Fibroblast of lung (primary cell): ENCODE measurements around the gene POLR2A. TPM values are rescaled to one million over a fixed set of nuclear protein-coding genes. Genes with fewer than 3 reads are reported as not detected.

Experiments
- DNase-seq, 2 donors: peaks; one replicate each; pipeline versions ENCODE4 v3.0.0 to v3.0.0-alpha.2; 2010; ENCODE audit warnings: low read depth in 2 of 2
- H2AFZ ChIP-seq: 2 replicates; pipeline ENCODE4 v1.5.1; 2012; ENCODE audit warnings: low read length, control low read depth, inconsistent platforms
- H3K27ac ChIP-seq: 2 replicates; pipeline ENCODE4 v1.5.1; 2011; ENCODE audit warnings: low read length, control low read depth; ENCODE audit not compliant: insufficient read depth
- H3K27me3 ChIP-seq: 2 replicates; pipeline ENCODE4 v1.5.1; 2011; ENCODE audit warnings: mild to moderate bottlenecking, low read length; ENCODE audit not compliant: control insufficient read depth, insufficient read depth
- H3K36me3 ChIP-seq: 2 replicates; pipeline ENCODE4 v1.5.1; 2011; ENCODE audit warnings: low read length; ENCODE audit not compliant: control insufficient read depth, insufficient read depth
- H3K4me1 ChIP-seq: 2 replicates; pipeline ENCODE4 v1.5.1; 2011; ENCODE audit warnings: low read length; ENCODE audit not compliant: control insufficient read depth, insufficient read depth; ENCODE audit errors: extremely low read depth
- H3K4me2 ChIP-seq: 2 replicates; pipeline ENCODE4 v1.5.1; 2011; ENCODE audit warnings: low read length, control low read depth; ENCODE audit not compliant: insufficient read depth; ENCODE audit errors: extremely low read depth
- H3K4me3 ChIP-seq, 4 experiments: fragments of 200-600 bp in 1 of 4; sonication (generic) in 1 of 4; replicated peaks in 1 of 4; 2 replicates each; pipeline ENCODE4 v1.5.1; 2011 to 2016; ENCODE audit warnings: low read length in 4 of 4, low read depth in 3 of 4, mild to moderate bottlenecking in 3 of 4, control low read depth in 2 of 4, inconsistent platforms in 1 of 4, mixed read lengths in 1 of 4; ENCODE audit not compliant: insufficient read depth in 1 of 4; ENCODE audit errors: control extremely low read depth in 1 of 4
- H3K79me2 ChIP-seq: 2 replicates; pipeline ENCODE4 v1.5.1; 2012; ENCODE audit warnings: mild to moderate bottlenecking, low read length, inconsistent platforms; ENCODE audit not compliant: control insufficient read depth, insufficient read depth
- H3K9ac ChIP-seq: 2 replicates; pipeline ENCODE4 v1.5.1; 2011; ENCODE audit warnings: mild to moderate bottlenecking, low read length, control low read depth; ENCODE audit not compliant: insufficient read depth
- H3K9me3 ChIP-seq: 2 replicates; pipeline ENCODE4 v1.5.1; 2012; ENCODE audit warnings: low read depth, low read length; ENCODE audit not compliant: control insufficient read depth, insufficient read depth
- H4K20me1 ChIP-seq: 2 replicates; pipeline ENCODE4 v1.5.1; 2011; ENCODE audit warnings: low read length; ENCODE audit not compliant: control insufficient read depth, insufficient read depth; ENCODE audit errors: extremely low read depth
- CTCF ChIP-seq, 2 donors: IDR thresholded peaks in 1 of 2; conservative IDR thresholded peaks in 1 of 2; 1 replicate in 1 of 2; 2 replicates in 1 of 2; pipeline ENCODE4 v1.5.1; 2011 to 2012; ENCODE audit warnings: low read length in 2 of 2, control low read depth in 1 of 2, inconsistent platforms in 1 of 2, low read depth in 1 of 2, mild to moderate bottlenecking in 1 of 2
- EZH2 ChIP-seq: IDR thresholded peaks from 2 replicates; pipeline ENCODE4 v1.5.1; 2012; ENCODE audit warnings: low read length, control low read depth, mild to moderate bottlenecking; ENCODE audit errors: missing control alignments
- polyA plus RNA-seq, 2 donors: library from polyadenylated mRNA; depleted of rRNA in 1 of 2; stranded (reverse) in 1 of 2; unstranded in 1 of 2; fragments of >200 nt; gene quantifications; 2 replicates each; pipeline ENCODE4 v1.2.1, GENCODE V29; 2011 to 2012; ENCODE audit warnings: missing spikeins in 1 of 2
- total RNA-seq: library from RNA; depleted of rRNA; stranded (reverse); fragments of >200 nt; gene quantifications from 2 replicates; pipeline ENCODE4 v1.2.1, GENCODE V29; 2014

Gene POLR2A
- total and polyA plus RNA-seq, 2 donors (not counting 1 experiment from before 2014, with no cell fraction given): 7.1 to 75.8 TPM

- Histone ChIP-seq H2AFZ (peak overlapping the region; percentile 23), H3K9ac (no peak overlapping the region)
- DNase-seq: peak; percentile 71 to 72
These were observed 47.4 kb upstream of the POLR2A start for GRCh38 chr17:7436556-7437368.

DNA sequence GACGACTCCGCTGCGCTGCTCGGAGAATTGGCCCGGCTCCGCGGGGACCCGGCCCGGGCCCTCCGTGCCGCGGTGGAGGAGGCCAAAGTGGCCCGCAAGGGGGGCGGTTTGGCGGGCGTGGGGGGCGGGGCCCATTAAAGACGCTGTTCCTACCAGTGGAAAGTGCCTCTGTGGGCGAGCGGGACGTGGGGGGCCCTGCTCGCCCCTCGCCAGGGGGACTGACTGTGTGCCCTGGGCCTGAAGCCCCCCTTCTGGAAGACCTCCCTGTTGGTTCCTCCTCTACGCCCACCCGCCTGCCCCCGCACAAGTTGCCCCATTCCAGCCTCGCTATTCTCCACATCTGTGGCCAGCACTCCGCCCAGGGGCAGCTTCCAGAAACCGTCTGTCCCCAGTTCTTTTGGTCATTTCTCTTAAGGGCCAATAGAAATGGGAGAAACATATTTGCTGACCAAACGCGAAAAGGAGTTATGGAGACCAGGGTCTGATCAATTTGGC is 46.8 kb upstream of the POLR2A start:
- peaks cover 13% of the 10 kb centered on the region for H3K4me1 ChIP-seq
- no peaks in the 10 kb centered on the region for H3K36me3 ChIP-seq
- no peak overlapping the region for H3K27ac ChIP-seq
- H3K9ac ChIP-seq: no peak overlapping the region
- H4K20me1 ChIP-seq: no peaks in the 10 kb centered on the region
- H3K79me2 ChIP-seq: no peaks in the 10 kb centered on the region
- peak overlapping the region in 1 of 4 experiments; percentile 42 for H3K4me3 ChIP-seq
- H3K9me3 ChIP-seq: no peaks in the 10 kb centered on the region
- no peak for DNase-seq
- H3K4me2 ChIP-seq: peak overlapping the region; percentile 75
- TF ChIP-seq EZH2 (no peak), CTCF (conservative IDR thresholded peaks at IDR 0.05 in 1 of 2, IDR thresholded peaks at IDR 0.05 in 1 of 2; ENCODE audit: low read depth in 1 of 2, low read length in 2 of 2) (no peak)
- H3K27me3 ChIP-seq: peaks cover 25% of the 10 kb centered on the region
- H2AFZ ChIP-seq: no peak overlapping the region

More at GRCh38 chr17:7436556-7437368, 47.4 kb upstream of the POLR2A start:
- Histone ChIP-seq H3K27ac (no peak overlapping the region), H3K4me1 (peaks cover 13% of the 10 kb centered on the region), H3K36me3 (no peaks in the 10 kb centered on the region), H3K79me2 (no peaks in the 10 kb centered on the region), H3K9me3 (no peaks in the 10 kb centered on the region), H3K4me2 (peak overlapping the region; percentile 75), H3K27me3 (peaks cover 25% of the 10 kb centered on the region), H3K4me3 (peak overlapping the region in 2 of 4 experiments; percentile 17 to 42), H4K20me1 (no peaks in the 10 kb centered on the region)
- peak; percentile 35 to 72 for TF ChIP-seq CTCF (conservative IDR thresholded peaks at IDR 0.05 in 1 of 2, IDR thresholded peaks at IDR 0.05 in 1 of 2; ENCODE audit: low read depth in 1 of 2, low read length in 2 of 2)
- no peak for TF ChIP-seq EZH2

- no peaks in the 10 kb centered on the region for H3K36me3 ChIP-seq
- H3K4me1 ChIP-seq: peaks cover 13% of the 10 kb centered on the region
- H3K27ac ChIP-seq: no peak overlapping the region
- H3K4me2 ChIP-seq: peak overlapping the region; percentile 9
- H3K9me3 ChIP-seq: no peaks in the 10 kb centered on the region
- H3K9ac ChIP-seq: no peak overlapping the region
- TF ChIP-seq EZH2 (peak; percentile 60), CTCF (conservative IDR thresholded peaks at IDR 0.05 in 1 of 2, IDR thresholded peaks at IDR 0.05 in 1 of 2; ENCODE audit: low read depth in 1 of 2, low read length in 2 of 2) (no peak)
- H3K27me3 ChIP-seq: peaks cover 25% of the 10 kb centered on the region
- H3K79me2 ChIP-seq: no peaks in the 10 kb centered on the region
- no peak for DNase-seq
- H3K4me3 ChIP-seq: peak overlapping the region in 1 of 4 experiments; percentile 42
- no peaks in the 10 kb centered on the region for H4K20me1 ChIP-seq
- no peak overlapping the region for H2AFZ ChIP-seq
These were observed 46.1 kb upstream of the POLR2A start for GRCh38 chr17:7437950-7438614.
